Stimulated activated CD4-positive, alpha-beta T cell treated with anti-CD3 and anti-CD28 coated beads, Interleukin-15, amount 100 ng/mL, for 48 hours (primary cell): ENCODE measurements around the gene ATP1B2.
"Not testable (repeated sequence)": the region's sequence is repeated elsewhere in the genome, so short reads cannot be mapped to it uniquely, and the experiment has no call there.

ENCODE experiments used
- DNase-seq, 2 donors: peaks; one replicate each; pipeline ENCODE4 v3.0.0-alpha.2; 2020; ENCODE audit warnings: low read depth in 2 of 2

ATP1B2 gene

DNA sequence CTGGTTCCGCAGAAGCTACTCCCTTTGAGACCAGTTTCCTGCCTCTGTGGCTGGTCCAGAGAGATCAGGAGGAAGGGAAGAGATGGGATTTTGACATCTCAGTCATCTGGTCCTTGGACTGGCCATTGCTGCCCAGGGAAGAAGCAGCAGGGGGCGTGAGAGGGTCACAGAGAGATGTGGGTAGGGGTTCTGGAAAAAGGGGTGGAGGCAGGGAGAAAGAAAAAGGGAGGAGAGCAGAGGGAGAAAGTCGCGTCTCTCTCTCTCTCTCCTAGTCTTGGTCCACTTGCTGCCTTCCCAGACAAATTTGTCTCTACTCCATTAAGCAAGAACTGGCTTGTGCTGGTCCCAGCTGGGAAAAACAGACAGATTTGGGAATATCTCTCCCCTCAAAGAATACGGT is 16.3 kb upstream of the ATP1B2 start:
- DNase-seq = no peak

DNA sequence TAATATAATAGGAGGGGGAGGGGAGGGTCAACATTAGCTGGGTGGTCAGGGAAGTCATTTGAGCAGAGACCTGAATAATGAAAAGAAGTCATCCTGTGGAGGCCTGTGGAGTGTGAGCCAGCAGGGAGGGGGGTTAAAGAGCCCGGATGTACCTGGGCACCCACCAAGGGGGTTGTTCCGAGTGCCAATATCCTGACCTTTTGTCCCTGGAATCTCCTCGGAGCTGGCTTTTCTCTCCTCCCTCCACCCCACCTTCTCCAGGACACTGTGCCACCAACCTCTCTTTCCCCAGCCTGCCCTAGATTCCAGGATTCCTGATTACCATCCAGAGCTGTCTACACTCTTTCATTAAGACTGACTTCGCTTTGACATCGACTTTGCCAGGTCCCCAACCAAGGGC is 14.6 kb upstream of the ATP1B2 start:
- no peak for DNase-seq

- no peak for DNase-seq
Measured at GRCh38 chr17:7640783-7641182, 9.9 kb upstream of the ATP1B2 start.

- not testable (repeated sequence) for DNase-seq
Measured at GRCh38 chr17:7641635-7642034, 9.1 kb upstream of the ATP1B2 start.

DNA sequence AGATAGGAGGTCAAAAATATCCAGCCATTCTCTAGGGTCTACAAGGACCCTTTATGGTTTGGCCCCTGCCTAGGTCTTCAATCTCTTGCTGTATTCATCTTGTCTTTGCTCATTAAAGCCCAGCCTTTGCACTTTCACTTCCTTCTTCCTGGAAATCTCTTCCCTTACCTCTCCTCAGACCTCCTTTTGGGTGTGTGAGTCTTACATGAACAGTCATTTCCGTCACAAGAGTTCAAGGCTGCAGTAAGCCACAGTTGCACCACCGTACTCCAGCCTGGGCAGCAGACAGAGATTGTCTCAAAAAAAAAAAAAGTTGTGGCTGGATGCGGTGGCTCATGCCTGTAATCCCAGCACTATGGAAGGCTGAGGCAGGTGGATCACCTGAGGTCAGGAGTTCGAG is 6.0 kb upstream of the ATP1B2 start:
- no peak for DNase-seq

DNA sequence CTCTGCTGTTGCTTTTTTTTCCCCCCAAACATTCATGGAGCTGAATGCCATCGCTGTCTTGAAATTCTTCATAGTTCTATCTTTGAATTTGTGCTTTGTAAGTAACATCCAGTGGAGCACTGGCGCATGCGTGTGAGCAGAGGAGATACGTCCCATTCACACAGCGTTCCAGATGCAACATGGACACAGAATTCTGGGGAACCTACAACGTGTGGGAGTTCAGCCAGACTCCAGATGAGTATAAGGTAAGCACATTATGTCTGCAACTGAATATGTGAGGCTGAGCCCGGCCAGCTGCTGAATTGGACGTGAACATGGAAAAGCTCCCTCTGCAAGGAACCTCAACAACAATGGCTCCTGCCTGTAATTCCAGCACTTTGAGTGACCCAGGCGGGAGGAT is 4.3 kb upstream of the ATP1B2 start:
- DNase-seq = no peak

GRCh38 chr17:7647018-7647417 is 3.7 kb upstream of the ATP1B2 start:
- no peak for DNase-seq

DNA sequence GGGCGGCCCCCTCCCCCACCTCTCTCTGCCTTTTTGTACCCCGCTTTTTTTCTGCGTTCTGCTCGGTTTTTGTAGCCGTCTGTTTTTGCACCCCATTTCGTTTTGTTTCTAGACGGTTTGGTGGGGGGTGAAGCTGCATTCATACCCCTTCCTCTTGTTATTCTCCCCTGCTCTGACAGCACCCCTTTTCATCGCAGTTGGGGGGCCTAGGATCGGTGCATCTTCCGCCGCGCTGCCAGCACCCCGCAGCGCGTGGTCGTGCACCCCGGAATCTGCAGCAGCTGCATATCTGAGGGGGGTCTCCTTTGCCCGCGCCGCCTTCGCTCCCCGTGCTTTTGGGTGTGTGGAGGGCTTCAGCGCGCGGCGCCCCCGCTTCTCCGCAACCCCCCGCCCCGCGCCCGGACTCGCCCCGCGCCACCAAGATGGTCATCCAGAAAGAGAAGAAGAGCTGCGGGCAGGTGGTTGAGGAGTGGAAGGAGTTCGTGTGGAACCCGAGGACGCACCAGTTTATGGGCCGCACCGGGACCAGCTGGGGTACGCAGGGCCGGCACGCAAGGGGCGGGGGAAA is 455 bp downstream of the ATP1B2 start:
- no peak for DNase-seq

DNA sequence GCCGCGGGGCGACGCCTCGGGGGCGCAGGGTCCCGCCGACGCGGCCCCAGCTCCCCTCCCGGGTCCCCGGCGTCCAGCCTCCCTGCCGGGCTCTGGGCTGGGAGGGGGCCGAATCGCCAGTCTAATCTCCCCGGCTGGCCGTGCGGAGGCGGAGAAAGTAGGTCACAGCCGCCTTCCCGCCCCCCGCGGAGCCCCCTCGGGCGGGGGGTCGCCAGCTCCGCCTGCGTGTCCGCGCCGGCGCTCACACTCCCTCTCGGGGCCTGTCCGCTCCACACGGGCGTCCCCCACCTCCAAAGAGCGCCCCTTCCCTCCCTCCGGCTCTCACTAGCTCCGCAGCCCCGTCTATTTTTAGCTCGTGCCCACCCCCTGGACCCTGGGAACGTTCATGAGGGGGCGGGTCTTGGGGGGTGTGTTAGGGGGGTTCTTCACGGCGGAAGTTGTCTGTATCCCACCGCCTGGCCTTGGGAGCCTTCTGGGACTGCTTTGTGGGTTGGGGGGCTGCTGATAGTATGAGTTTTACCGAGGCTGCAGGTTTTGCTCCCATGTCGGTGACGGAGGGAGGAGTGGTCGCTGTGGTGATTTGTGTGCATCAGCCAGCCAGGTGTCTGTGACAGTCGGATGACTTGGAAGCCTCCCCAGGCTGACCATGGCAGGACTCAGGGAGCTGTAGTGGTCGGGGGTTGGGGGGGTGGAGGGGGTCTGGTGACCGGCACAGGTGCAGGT is 1.1 kb downstream of the ATP1B2 start:
- DNase-seq = no peak

DNA sequence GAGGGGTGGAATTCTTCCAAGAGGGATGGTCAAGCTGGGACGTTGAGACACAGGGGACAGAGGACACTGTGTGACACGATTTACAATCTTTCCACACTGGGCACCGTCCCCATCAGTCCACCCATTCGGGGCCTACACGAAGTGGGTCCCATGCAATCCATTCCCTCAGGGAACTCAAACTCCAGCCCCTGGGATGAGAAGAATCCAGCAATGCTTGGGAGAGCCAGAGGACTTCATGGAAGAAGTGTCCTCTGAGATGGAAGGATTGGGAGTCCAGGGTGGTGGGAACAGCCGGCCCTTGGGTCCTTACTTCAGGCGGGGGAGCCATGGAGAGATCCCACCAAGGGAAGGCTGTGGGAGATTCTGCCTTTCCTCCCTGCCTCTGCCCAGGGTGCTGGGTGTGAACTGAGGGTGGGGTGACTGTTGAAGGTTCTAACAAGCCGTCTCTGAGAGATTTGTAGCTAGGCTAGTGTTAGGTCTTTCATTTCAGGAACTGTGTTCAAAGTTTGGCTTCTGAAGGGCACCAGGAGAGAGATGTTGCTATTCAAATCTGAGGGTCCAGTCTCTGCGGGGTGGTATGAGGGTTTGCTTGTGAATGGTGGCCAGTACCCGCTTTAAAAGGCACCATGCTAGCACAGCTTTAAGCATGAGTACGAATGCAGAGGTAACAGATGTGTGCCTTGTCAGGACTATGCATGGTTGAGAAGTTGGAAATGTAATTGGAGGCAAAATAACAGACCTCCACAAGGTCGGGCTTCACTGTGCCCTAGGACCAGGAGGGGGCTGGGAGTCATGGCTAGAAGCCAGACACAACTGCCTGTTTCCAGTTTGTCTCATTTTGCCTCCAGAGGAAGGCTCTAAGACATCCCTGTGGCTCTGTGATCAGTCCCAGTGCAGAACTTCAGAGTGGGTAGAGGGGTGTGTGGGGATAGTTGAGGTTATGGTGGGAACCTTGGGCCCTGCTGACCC is 1.9 kb downstream of the ATP1B2 start:
- DNase-seq = no peak

GRCh38 chr17:7654832-7655540 is 4.3 kb downstream of the ATP1B2 start:
- DNase-seq = no peak

- DNase-seq = no peak
Measured at GRCh38 chr17:7655541-7655840, 4.8 kb downstream of the ATP1B2 start.

DNA sequence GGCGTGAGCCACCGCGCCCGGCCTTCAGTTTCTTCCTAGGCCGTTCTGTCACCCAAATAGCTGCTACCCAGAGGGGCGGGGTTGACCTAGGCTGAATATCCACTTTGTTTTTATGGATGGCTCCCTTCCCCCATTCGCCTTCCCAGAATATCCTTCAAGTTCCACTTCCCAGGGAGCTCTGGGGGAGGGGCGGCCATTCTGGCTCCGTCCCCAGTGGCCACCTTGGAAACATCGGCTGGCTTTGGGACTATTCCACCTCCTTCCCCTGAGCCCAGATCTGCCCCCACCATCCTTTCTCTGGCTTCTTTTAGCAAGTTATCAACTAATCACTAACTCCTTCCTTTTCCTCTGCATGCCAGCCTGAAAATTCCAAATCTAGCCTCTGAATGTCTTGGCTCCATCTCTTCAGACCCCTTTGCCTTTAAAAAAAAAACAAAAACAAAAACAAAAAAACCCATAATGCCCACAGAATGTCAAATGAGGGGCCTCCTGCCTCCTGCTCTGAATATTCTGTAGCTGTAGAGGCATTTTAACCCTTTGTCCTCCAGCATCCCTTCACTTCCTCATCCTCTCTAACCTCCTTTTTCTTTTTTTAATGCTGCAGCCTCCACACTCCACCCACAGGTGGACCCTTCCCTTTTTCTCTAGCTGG is 6.4 kb downstream of the ATP1B2 start:
- DNase-seq = no peak

- no peak for DNase-seq
Measured at GRCh38 chr17:7667656-7668406, 17.1 kb downstream of the ATP1B2 start.

DNA sequence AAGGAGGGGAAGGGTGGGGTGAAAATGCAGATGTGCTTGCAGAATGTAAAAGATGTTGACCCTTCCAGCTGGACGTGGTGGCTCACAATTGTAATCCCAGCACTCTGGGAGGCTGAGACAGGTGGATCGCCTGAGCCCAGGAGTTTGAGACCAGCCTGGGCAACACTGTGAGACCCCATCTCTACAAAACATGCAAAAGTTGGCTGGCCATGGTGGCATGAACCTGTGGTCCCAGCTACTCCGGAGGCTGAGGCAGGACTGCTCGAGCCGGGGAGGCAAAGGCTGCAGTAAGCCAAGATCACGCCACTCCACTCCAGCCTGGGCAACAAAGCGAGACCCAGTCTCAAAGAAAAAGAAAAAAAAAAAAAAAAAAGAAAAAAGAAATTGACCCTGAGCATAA is 17.8 kb downstream of the ATP1B2 start:
- no peak for DNase-seq

GRCh38 chr17:7673239-7673638 is 22.5 kb downstream of the ATP1B2 start:
- peak in 1 of 2 donors; percentile 44 for DNase-seq

- no peak for DNase-seq
Measured at GRCh38 chr17:7674934-7675333, 24.2 kb downstream of the ATP1B2 start.

- DNase-seq = no peak
Measured at GRCh38 chr17:7676533-7676932, 25.8 kb downstream of the ATP1B2 start.

GRCh38 chr17:7677388-7678067 is 26.8 kb downstream of the ATP1B2 start:
- no peak for DNase-seq

DNA sequence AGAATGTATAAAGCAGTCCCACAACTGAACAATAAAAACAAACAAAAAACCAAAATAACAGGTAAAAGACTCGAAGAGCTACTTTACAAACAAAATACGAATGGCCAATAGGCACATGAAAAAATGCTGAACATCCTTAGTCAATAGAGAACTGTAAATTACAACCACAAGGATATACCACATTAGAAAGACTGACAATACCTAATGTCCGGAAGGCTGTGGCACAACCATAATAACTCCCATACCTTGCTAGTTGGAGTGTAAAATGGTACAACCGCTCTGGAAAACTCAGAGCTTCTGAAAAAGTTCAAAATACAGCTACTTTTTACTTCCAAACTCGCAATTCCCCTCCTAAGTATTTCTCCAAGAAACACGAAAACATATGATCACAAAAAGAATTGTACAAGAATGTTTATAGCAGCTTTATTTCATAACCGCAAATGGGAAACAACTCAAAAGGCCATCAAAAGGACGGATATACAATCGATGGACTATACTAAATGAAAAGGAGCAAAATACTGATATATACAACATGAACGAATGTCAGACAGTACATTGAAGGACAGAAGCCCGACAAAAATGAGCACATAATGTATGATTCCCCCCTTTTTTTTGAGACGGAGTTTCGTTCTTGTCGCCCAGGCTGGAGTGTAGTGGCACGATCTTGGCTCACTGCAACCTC is 34.3 kb downstream of the ATP1B2 start:
- no peak for DNase-seq
